ENCODE measurements around the gene ICAM1.
"Not testable (repeated sequence)": the region's sequence is repeated elsewhere in the genome, so short reads cannot be mapped to it uniquely, and the experiment has no call there.

Gene ICAM1

DNA sequence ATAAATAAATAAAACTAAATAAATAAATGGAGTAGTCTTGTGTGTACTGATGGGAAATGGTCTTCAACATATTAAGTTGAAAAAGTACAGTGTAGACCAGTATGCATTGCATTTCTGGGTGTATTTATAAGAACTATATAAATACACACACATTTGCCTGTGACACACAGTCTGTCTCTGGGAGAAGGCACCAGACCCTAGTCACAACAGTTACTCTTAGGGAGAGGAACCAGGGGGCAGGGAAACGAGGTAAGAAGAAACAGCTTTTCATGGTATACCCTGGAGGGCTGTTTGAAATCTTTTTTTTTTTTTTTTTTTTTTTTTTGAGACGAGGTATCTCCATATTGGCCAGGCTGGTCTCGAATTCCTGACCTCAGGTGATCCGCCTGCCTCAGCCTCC is 37.0 kb upstream of the ICAM1 start:
- DNase-seq (ENCODE audit: low read depth, low spot score), result no peak
- H3K27me3 ChIP-seq (ENCODE audit: insufficient read depth, insufficient read length), result no peaks in the 10 kb centered on the region
- H3K36me3 ChIP-seq (ENCODE audit: insufficient read depth, insufficient read length, low read length), result no peaks in the 10 kb centered on the region
- H3K4me3 ChIP-seq (ENCODE audit: insufficient read length, low read depth), result no peak overlapping the region
- no peaks in the 10 kb centered on the region for H3K9me3 ChIP-seq (ENCODE audit: insufficient read depth, low read length)
- TF ChIP-seq SUZ12 (IDR thresholded peaks at IDR 0.05; ENCODE audit: extremely low read depth, insufficient read depth, insufficient read length) (no peak), YY1 (IDR thresholded peaks at IDR 0.05; ENCODE audit: insufficient read depth, insufficient read length) (no peak), ZNF274 (IDR thresholded peaks at IDR 0.05; ENCODE audit: low read depth, low read length) (no peak)
- H3K4me1 ChIP-seq (ENCODE audit: insufficient read depth, insufficient read length), result peaks cover 11% of the 10 kb centered on the region
- H3K9ac ChIP-seq (ENCODE audit: insufficient read length, low read depth), result no peak overlapping the region

DNA sequence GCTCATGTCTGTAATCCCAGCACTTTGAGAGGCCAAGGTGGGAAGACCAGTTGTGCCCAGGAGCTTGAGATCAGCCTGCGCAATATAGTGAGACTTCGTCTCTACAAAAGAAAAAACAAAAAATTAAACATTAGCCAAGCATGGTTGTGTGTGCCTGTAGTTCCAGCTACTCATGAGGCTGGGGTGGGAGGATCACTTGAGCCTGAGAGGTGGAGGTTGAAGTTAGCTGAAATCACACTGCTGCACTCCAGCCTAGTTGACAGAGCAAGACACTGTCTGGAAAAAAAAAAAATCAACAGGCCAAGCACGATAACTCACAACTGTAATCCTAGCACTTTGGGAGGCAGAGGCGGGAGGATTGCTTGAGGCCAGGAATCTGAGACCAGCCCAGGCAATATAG is 35.9 kb upstream of the ICAM1 start:
- Histone ChIP-seq H3K27me3 (ENCODE audit: insufficient read depth, insufficient read length) (no peaks in the 10 kb centered on the region), H3K9ac (ENCODE audit: insufficient read length, low read depth) (no peak overlapping the region), H3K4me3 (ENCODE audit: insufficient read length, low read depth) (no peak overlapping the region), H3K9me3 (ENCODE audit: insufficient read depth, low read length) (no peaks in the 10 kb centered on the region), H3K4me1 (ENCODE audit: insufficient read depth, insufficient read length) (peaks cover 11% of the 10 kb centered on the region), H3K36me3 (ENCODE audit: insufficient read depth, insufficient read length, low read length) (no peaks in the 10 kb centered on the region)
- no peak for DNase-seq (ENCODE audit: low read depth, low spot score)
- no peak for TF ChIP-seq SUZ12 (IDR thresholded peaks at IDR 0.05; ENCODE audit: extremely low read depth, insufficient read depth, insufficient read length)
- no peak for TF ChIP-seq ZNF274 (IDR thresholded peaks at IDR 0.05; ENCODE audit: low read depth, low read length)
- no peak for TF ChIP-seq YY1 (IDR thresholded peaks at IDR 0.05; ENCODE audit: insufficient read depth, insufficient read length)

DNA sequence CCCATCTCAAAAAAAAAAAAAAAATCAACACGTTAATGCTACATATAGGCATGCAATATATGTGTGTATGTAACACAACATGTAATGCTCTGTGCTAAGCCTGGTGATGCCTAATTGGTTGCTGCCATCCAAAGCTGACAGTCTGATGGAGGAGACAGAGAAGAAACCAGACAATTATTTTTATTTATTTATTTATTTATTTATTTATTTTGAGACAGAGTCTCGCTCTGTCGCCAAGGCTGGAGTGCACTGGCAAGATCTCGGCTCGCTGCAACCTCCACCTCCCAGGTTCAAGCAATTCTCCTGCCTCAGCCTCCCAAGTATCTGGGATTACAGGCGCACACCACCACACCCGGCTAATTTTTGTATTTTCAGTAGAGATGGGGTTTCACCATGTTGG is 35.5 kb upstream of the ICAM1 start:
- not testable (repeated sequence) for H3K36me3 ChIP-seq (ENCODE audit: insufficient read depth, insufficient read length, low read length); DNase-seq (ENCODE audit: low read depth, low spot score); H3K9ac ChIP-seq (ENCODE audit: insufficient read length, low read depth); H3K27me3 ChIP-seq (ENCODE audit: insufficient read depth, insufficient read length); H3K4me3 ChIP-seq (ENCODE audit: insufficient read length, low read depth); H3K9me3 ChIP-seq (ENCODE audit: insufficient read depth, low read length)
- peaks cover 11% of the 10 kb centered on the region for H3K4me1 ChIP-seq (ENCODE audit: insufficient read depth, insufficient read length)

DNA sequence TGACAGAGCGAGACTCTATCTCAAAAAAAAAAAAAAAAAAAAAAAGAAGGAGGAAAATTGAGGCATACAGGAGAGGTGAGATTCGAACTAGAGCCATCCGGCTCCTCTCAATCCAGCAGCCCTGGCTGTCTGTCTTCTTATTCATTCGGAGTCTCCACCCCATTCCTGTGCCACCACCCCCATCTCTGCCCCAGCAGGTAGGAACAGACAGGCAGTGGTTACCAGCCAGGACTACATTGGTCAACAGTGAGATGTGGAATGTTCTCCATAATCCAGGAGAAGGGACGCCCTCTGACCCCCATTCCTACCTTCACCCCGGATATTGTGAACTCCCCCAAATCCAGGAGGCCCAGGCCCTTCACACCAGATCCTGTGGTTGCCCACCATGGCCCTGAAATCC is 33.2 kb upstream of the ICAM1 start:
- TF ChIP-seq YY1 (IDR thresholded peaks at IDR 0.05; ENCODE audit: insufficient read depth, insufficient read length) (no peak), ZNF274 (IDR thresholded peaks at IDR 0.05; ENCODE audit: low read depth, low read length) (no peak)
- no peaks in the 10 kb centered on the region for H3K27me3 ChIP-seq (ENCODE audit: insufficient read depth, insufficient read length)
- no peaks in the 10 kb centered on the region for H3K9me3 ChIP-seq (ENCODE audit: insufficient read depth, low read length)
- no peak overlapping the region for H3K4me3 ChIP-seq (ENCODE audit: insufficient read length, low read depth)
- peaks cover 11% of the 10 kb centered on the region for H3K4me1 ChIP-seq (ENCODE audit: insufficient read depth, insufficient read length)
- H3K36me3 ChIP-seq (ENCODE audit: insufficient read depth, insufficient read length, low read length), result no peaks in the 10 kb centered on the region
- H3K9ac ChIP-seq (ENCODE audit: insufficient read length, low read depth), result no peak overlapping the region
- no peak for DNase-seq (ENCODE audit: low read depth, low spot score)

DNA sequence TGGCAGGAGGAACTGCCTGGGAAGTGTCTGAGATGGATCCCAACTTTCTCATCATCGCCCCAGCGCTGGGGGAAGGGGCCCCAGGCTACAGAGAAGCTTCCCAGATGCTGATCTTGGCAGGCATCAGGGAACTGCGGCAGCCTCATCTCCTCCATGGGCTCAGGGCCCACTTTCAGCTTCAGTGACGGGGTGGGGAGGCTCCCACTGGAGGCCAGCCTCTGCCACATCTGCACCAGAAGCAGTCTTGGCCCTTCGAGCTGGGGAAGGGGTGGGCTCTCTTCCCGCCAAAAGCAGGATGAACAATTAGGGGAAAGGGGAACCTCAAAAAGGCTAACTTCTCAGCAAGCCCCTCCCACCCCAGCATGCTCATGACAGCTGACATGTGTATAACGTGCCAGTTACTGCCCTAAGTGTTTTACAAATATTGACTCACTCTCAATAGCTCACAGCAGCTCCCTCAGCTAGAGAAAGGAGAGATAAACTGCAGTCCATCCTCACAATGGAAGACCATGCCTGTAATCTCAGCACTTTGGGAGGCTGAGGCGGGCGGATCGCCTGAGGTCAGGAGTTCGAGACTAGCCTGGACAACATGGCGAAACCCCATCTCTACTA is 32.6 kb upstream of the ICAM1 start:
- TF ChIP-seq ZNF274 (IDR thresholded peaks at IDR 0.05; ENCODE audit: low read depth, low read length) (no peak), SUZ12 (IDR thresholded peaks at IDR 0.05; ENCODE audit: extremely low read depth, insufficient read depth, insufficient read length) (no peak), YY1 (IDR thresholded peaks at IDR 0.05; ENCODE audit: insufficient read depth, insufficient read length) (no peak)
- DNase-seq (ENCODE audit: low read depth, low spot score), result no peak

DNA sequence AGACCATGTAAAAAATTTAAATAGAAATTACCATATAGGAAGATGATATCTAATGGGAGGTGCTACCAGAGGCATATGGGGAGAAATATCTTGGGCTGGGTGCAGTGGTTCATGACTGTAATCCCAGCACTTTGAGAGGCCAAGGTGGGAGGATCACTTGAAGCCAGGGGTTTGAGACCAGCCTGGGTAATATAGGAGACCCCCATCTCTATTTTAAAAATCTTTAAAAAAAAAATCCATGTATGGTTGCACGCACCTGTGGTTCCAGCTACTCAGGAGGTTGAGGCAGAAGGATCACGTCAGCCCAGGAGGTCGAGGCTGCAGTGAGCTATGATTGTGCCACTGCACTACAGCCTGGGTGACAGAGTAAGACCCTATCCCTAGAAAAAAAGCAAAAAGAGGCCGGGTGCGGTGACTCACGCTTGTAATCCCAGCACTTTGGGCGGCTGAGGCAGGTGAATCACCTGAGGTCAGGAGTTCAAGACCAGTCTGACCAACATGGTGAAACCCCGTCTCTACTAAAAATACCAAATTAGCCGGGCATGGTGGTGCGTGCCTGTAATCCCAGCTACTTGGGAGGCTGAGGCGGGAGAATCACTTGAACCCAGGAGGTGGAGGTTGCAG is 29.0 kb upstream of the ICAM1 start:
- not testable (repeated sequence) for H3K9ac ChIP-seq (ENCODE audit: insufficient read length, low read depth); H3K36me3 ChIP-seq (ENCODE audit: insufficient read depth, insufficient read length, low read length); H3K27me3 ChIP-seq (ENCODE audit: insufficient read depth, insufficient read length); DNase-seq (ENCODE audit: low read depth, low spot score); H3K4me3 ChIP-seq (ENCODE audit: insufficient read length, low read depth); H3K9me3 ChIP-seq (ENCODE audit: insufficient read depth, low read length)
- peaks cover 22% of the 10 kb centered on the region for H3K4me1 ChIP-seq (ENCODE audit: insufficient read depth, insufficient read length)

More for the DNA sequence above, 32.6 kb upstream of the ICAM1 start:
- Histone ChIP-seq H3K27me3 (ENCODE audit: insufficient read depth, insufficient read length) (no peaks in the 10 kb centered on the region), H3K4me1 (ENCODE audit: insufficient read depth, insufficient read length) (peaks cover 13% of the 10 kb centered on the region), H3K9ac (ENCODE audit: insufficient read length, low read depth) (no peak overlapping the region), H3K4me3 (ENCODE audit: insufficient read length, low read depth) (no peak overlapping the region), H3K36me3 (ENCODE audit: insufficient read depth, insufficient read length, low read length) (no peaks in the 10 kb centered on the region), H3K9me3 (ENCODE audit: insufficient read depth, low read length) (no peaks in the 10 kb centered on the region)

DNA sequence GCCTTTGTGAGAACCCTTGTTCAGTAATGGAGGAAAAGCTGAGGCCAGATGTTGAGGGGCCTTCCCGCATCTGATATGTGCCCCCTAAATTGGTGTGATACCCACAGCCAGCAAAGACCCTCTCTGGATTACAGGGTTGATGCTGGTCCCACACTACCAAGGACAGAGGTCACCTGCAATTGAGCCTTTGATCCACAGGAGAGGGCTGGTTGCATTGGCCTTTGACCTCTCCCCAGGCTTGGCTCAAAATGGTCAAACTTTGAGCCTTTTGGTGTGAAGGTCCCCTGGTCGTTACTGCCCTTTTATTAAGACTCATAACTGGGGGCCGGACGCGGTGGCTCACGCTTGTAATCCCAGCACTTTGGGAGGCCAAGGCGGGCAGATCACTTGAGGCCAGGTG is 27.3 kb upstream of the ICAM1 start:
- Histone ChIP-seq H3K9ac (ENCODE audit: insufficient read length, low read depth) (no peak overlapping the region), H3K36me3 (ENCODE audit: insufficient read depth, insufficient read length, low read length) (no peaks in the 10 kb centered on the region), H3K9me3 (ENCODE audit: insufficient read depth, low read length) (no peaks in the 10 kb centered on the region), H3K4me3 (ENCODE audit: insufficient read length, low read depth) (no peak overlapping the region), H3K27me3 (ENCODE audit: insufficient read depth, insufficient read length) (no peaks in the 10 kb centered on the region), H3K4me1 (ENCODE audit: insufficient read depth, insufficient read length) (peaks cover 13% of the 10 kb centered on the region)
- TF ChIP-seq YY1 (IDR thresholded peaks at IDR 0.05; ENCODE audit: insufficient read depth, insufficient read length), result no peak
- TF ChIP-seq ZNF274 (IDR thresholded peaks at IDR 0.05; ENCODE audit: low read depth, low read length), result no peak
- no peak for TF ChIP-seq SUZ12 (IDR thresholded peaks at IDR 0.05; ENCODE audit: extremely low read depth, insufficient read depth, insufficient read length)
- DNase-seq (ENCODE audit: low read depth, low spot score), result no peak
